ENCODE results near the gene MAP1B.

Gene MAP1B

GRCh38 chr5:72223371-72223770 lies 116.1 kb downstream of the MAP1B start:
- DNase-seq (ENCODE audit: low read depth) = no peak
- H3K4me3 ChIP-seq (replicated peaks; ENCODE audit: low read depth, low read length) = no peak overlapping the region

DNA sequence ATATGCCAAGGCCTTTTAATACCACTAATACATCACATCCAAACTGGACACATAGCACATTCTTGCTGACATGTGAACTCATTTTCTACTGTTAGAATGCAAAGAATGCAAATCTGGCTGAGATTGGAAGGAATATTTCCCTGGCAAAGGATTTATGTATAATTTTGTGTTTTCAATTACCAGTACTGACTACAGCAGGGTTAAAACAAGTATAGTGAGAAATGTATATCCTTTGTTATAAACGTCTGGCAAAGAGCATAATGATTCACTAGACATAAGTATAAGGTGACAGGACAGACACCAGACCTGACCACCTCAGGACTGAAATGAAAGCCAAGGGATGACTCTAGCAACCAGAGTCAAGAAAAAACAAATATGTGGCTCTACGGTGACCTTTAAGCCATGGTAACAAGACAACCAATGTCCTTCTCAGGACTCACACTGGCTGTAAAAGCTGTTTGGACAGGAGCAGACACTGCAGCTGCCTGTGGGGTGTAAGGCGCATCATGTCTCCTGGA lies 117.7 kb downstream of the MAP1B start:
- H3K4me3 ChIP-seq (replicated peaks; ENCODE audit: low read depth, low read length) = no peak overlapping the region
- peak; percentile 42 for DNase-seq (ENCODE audit: low read depth)
- TF ChIP-seq CTCF (IDR thresholded peaks at IDR 0.05; ENCODE audit: low read length, missing control alignments) = no peak

More at GRCh38 chr5:72223371-72223770, 116.1 kb downstream of the MAP1B start:
- TF ChIP-seq CTCF (IDR thresholded peaks at IDR 0.05; ENCODE audit: low read length, missing control alignments) = no peak

DNA sequence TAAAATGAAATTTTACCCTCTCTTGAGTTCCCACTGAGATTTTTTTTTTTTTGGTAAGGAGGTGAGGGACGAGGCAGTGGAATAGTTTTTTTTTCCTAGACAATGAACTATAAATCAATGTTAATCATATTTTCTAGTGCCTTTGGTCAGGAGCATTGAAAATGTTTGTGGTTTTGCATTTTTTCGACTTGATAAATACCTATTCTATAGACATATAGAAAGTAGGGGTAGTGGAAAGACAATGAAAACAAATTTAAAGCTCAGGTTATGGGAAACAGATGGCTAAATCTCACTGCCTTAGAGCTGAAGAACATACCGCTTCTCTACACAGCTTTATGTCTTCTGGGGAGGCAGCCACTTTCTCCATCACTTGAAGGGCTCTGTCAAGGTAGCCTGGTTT lies 118.5 kb downstream of the MAP1B start:
- no peak overlapping the region for H3K4me3 ChIP-seq (replicated peaks; ENCODE audit: low read depth, low read length)
- TF ChIP-seq CTCF (IDR thresholded peaks at IDR 0.05; ENCODE audit: low read length, missing control alignments) = no peak
- no peak for DNase-seq (ENCODE audit: low read depth)

DNA sequence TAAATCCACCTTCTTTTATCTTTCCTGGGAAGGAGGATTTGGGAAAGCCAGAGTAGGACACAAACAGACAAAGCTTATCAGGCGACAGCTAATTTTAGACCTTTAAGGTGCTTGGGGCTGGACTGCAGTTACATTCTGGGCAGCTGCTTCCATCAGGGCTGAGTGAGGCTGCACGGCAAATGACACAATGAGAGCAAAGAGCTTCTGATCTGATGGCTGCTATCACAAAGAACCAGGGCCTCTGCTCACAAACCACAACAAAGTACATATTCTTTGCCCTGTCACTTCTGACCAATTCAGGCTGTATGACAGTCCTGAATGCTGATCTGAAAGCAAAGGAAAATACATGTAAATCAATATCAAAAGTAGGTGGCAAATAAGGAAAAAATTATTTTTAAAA lies 119.7 kb downstream of the MAP1B start:
- no peak for TF ChIP-seq CTCF (IDR thresholded peaks at IDR 0.05; ENCODE audit: low read length, missing control alignments)
- DNase-seq (ENCODE audit: low read depth) = no peak

DNA sequence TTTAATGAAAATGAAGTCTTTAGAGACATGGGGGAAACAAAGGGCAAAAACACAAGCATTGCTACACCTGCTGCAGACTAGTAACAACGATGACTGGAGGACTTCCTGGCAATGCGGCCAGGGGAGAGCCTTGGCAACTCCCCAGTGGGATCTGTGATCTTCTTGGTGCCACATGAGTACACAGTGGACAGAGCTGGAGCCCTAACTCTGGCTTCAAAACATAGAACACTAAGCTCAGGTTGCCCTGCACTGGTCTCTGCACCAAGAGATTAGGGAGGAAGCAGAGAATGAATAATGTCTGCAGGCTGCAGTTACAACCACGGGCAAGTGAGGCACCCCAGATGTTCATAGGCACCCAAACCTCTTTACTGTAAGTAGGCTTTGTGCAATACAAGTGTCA lies 121.7 kb downstream of the MAP1B start:
- no peak for TF ChIP-seq CTCF (IDR thresholded peaks at IDR 0.05; ENCODE audit: low read length, missing control alignments)
- H3K4me3 ChIP-seq (replicated peaks; ENCODE audit: low read depth, low read length) = no peak overlapping the region
- no peak for DNase-seq (ENCODE audit: low read depth)

More for the DNA sequence above, 119.7 kb downstream of the MAP1B start:
- no peak overlapping the region for H3K4me3 ChIP-seq (replicated peaks; ENCODE audit: low read depth, low read length)

GRCh38 chr5:72231991-72232703 lies 124.9 kb downstream of the MAP1B start:
- H3K4me3 ChIP-seq (replicated peaks; ENCODE audit: low read depth, low read length) = no peak overlapping the region
- DNase-seq (ENCODE audit: low read depth) = no peak
- no peak for TF ChIP-seq CTCF (IDR thresholded peaks at IDR 0.05; ENCODE audit: low read length, missing control alignments)

DNA sequence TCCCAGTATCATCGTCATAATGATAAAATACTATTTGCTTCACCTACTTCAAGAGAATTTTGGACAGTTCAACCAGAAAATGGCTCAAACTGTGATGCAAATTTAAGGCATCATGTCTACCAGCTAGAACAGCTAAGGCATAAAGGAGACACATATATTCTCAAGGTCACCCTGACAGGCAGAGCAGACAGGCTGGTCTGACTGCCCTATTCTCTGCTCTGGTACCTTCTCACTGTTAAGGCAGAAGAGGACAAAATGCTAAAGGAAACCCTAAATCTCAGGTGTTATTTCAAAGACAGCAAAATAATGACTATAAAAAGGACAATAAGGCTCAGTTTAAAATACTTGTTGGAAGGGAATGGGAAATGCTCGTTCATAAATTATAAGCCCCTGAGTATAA lies 125.6 kb downstream of the MAP1B start:
- no peak for TF ChIP-seq CTCF (IDR thresholded peaks at IDR 0.05; ENCODE audit: low read length, missing control alignments)
- no peak for DNase-seq (ENCODE audit: low read depth)
- no peak overlapping the region for H3K4me3 ChIP-seq (replicated peaks; ENCODE audit: low read depth, low read length)
